GM12878 (cell line): Measurements from ENCODE around the gene SEMA3D. TPM values are rescaled to one million over a fixed set of nuclear protein-coding genes. Genes with fewer than 3 reads are reported as not detected.

Source experiments
- ATAC-seq: fragments of 200-7000 bp; cut with Tn5 transposase; 3 replicates; pipeline ENCODE4 v1.9.1; 2020; ENCODE audit warnings: mild to moderate bottlenecking, moderate library complexity
- BruUV-seq: library from RNA; stranded (reverse); fragments of 400-500 nt; replicated peaks from 2 replicates; lab custom pipeline; 2021; lab: Mats Ljungman, UMichigan
- CTCF ChIA-PET: fragments of 300-600 bp; sonication (Branson Sonifier 250); formaldehyde crosslinking; extraction: SDS; loops from one replicate; lab custom pipeline; 2021; ENCODE audit warnings: inconsistent platforms; lab: Yijun Ruan, JAX
- POLR2A ChIA-PET: fragments of 350-600 bp; formaldehyde crosslinking; extraction: SDS; loops from one replicate; lab custom pipeline; 2021; ENCODE audit warnings: inconsistent platforms; lab: Charles Lee
- RAD21 ChIA-PET: fragments of 300-600 bp; sonication (Branson Sonifier 250); formaldehyde crosslinking; loops from one replicate; lab custom pipeline; 2023; ENCODE audit warnings: antibody characterized with exemption; ENCODE audit not compliant: unreplicated experiment; lab: Charles Lee
- SMC1A ChIA-PET: fragments of 300-600 bp; sonication (Branson Sonifier 250); formaldehyde crosslinking; loops from one replicate; lab custom pipeline; 2023; ENCODE audit not compliant: unreplicated experiment, uncharacterized antibody; lab: Charles Lee
- DNase-seq: peaks from one replicate; pipeline ENCODE4 v3.0.0-alpha.2; 2011; ENCODE audit warnings: low read depth, low spot score
- FAIRE-seq: peaks from 3 replicates; lab custom pipeline; 2011; peaks lifted over from hg19 to GRCh38; lab: Jason Lieb, UNC
- H2AFZ ChIP-seq: 2 replicates; pipeline ENCODE4 v1.6.0; 2011; ENCODE audit warnings: low read depth, low read length, control low read depth; ENCODE audit not compliant: control insufficient read depth
- H3K27ac ChIP-seq: 2 replicates; pipeline ENCODE4 v1.5.1; 2011; ENCODE audit warnings: control low read depth; ENCODE audit not compliant: control insufficient read depth, insufficient read depth
- H3K27me3 ChIP-seq, 2 experiments: replicated peaks in 1 of 2; 2 replicates each; pipeline versions ENCODE4 v1.6.0 to v1.6.1; 2011; ENCODE audit warnings: low read length in 1 of 2; ENCODE audit not compliant: control insufficient read depth in 2 of 2, insufficient read depth in 2 of 2
- H3K36me3 ChIP-seq, 2 experiments: 2 replicates each; pipeline ENCODE4 v1.5.1; 2011; ENCODE audit warnings: low read length in 1 of 2; ENCODE audit not compliant: control insufficient read depth in 2 of 2, insufficient read depth in 2 of 2
- H3K4me1 ChIP-seq: 2 replicates; pipeline ENCODE4 v1.6.1; 2011; ENCODE audit warnings: mild to moderate bottlenecking, low read length, moderate library complexity, mixed read lengths; ENCODE audit not compliant: control insufficient read depth, insufficient read depth
- H3K4me2 ChIP-seq: 2 replicates; pipeline ENCODE4 v1.6.0; 2011; ENCODE audit warnings: control low read depth; ENCODE audit not compliant: control insufficient read depth, insufficient read depth
- H3K4me3 ChIP-seq: fragments of 200-600 bp; sonication (generic); 2 replicates; pipeline ENCODE4 v1.5.1; 2016
- H3K79me2 ChIP-seq: 2 replicates; pipeline ENCODE4 v1.6.0; 2011; ENCODE audit warnings: low read length; ENCODE audit not compliant: control insufficient read depth, insufficient read depth
- H3K9ac ChIP-seq: 2 replicates; pipeline ENCODE4 v1.8.0; 2011; ENCODE audit warnings: low read length, control low read depth, mixed read lengths; ENCODE audit not compliant: control insufficient read depth, insufficient read depth
- H3K9me3 ChIP-seq: replicated peaks from 3 replicates; pipeline ENCODE4 v1.5.1; 2011; ENCODE audit warnings: mild to moderate bottlenecking, low read length; ENCODE audit not compliant: control insufficient read depth, insufficient read depth
- H4K20me1 ChIP-seq: 2 replicates; pipeline ENCODE4 v1.6.0; 2011; ENCODE audit not compliant: control insufficient read depth, insufficient read depth
- ASH2L ChIP-seq: fragments of 300-600, 200-600 bp; sonication (generic); IDR thresholded peaks from 2 replicates; pipeline ENCODE4 v1.6.1; 2017; ENCODE audit warnings: low read depth, mild to moderate bottlenecking, borderline replicate concordance
- DPF2 ChIP-seq: fragments of 450-650 bp; IDR thresholded peaks from 2 replicates; pipeline ENCODE4 v1.6.1; 2017; ENCODE audit warnings: mild to moderate bottlenecking
- FOXK2 ChIP-seq: fragments of 450-650 bp; IDR thresholded peaks from 2 replicates; pipeline ENCODE4 v1.6.1; 2017; ENCODE audit warnings: mild to moderate bottlenecking, moderate library complexity
- HDAC6 ChIP-seq: fragments of 200-600 bp; sonication (generic); IDR thresholded peaks from one replicate; pipeline ENCODE4 v1.8.0; 2017; ENCODE audit warnings: antibody characterized with exemption; ENCODE audit not compliant: unreplicated experiment
- MYB ChIP-seq: fragments of 150-350 bp; IDR thresholded peaks from 2 replicates; pipeline ENCODE4 v1.6.1; 2014; ENCODE audit warnings: mild to moderate bottlenecking, low read depth, low read length, borderline replicate concordance
- WGBS: methylation state at CpG from one replicate; pipeline ENCODE4 v1.1.6; 2016; ENCODE audit warnings: low lambda C conversion rate; ENCODE audit not compliant: insufficient replicate concordance, insufficient coverage; ENCODE audit errors: missing lambda C conversion rate; 5-methylcytosine and 5-hydroxymethylcytosine counted together
- in situ Hi-C: fragments of 300-500 bp; cut with MboI; formaldehyde crosslinking; loops from 9 replicates; pipeline ENCODE4 v1.14.3; 2018; ENCODE audit warnings: mixed read lengths
- intact Hi-C: fragments of 100-400 bp; cut with micrococcal nuclease; formaldehyde crosslinking; loops from one replicate; pipeline ENCODE4 v1.14.2; 2022; ENCODE audit not compliant: unreplicated experiment
- polyA plus RNA-seq, 11 experiments: library from polyadenylated mRNA; depleted of rRNA in 4 of 11; unstranded in 6 of 11; stranded (reverse) in 5 of 11; fragments of >200 nt; fragmentation: Nextera tagmentation in 4 of 11; fragmentation: Illumina TruSeq in 1 of 11; extraction: Ambion mirVana in 4 of 11; extraction: Trizol in 1 of 11; gene quantifications; 1 replicate in 1 of 11; 2 replicates in 10 of 11; pipeline versions ENCODE4 v1.2.1 to v1.2.3, GENCODE V29; 2011 to 2016; ENCODE audit warnings: inconsistent platforms in 2 of 11, missing spikeins in 2 of 11, low read depth in 1 of 11
- total RNA-seq, 4 experiments: library from RNA; depleted of rRNA in 3 of 4; stranded (reverse); fragments of >200 nt in 3 of 4; fragmentation: Illumina TruSeq in 1 of 4; extraction: Trizol in 1 of 4; gene quantifications; 2 replicates each; pipeline versions ENCODE4 v1.2.1 to v1.2.3, GENCODE V29; 2013 to 2021
- TF ChIP-seq, protein P1 (sequence below): fragments of 150-350 bp; IDR thresholded peaks from 2 replicates; pipeline ENCODE4 v1.6.1; 2014; ENCODE audit warnings: mild to moderate bottlenecking, low read depth, low read length
- TF ChIP-seq, protein P2 (sequence below): fragments of 450-650 bp; IDR thresholded peaks from 2 replicates; pipeline ENCODE4 v1.6.1; 2014; ENCODE audit warnings: mild to moderate bottlenecking
- TF ChIP-seq, protein P3 (sequence below): fragments of 450-650 bp; IDR thresholded peaks from 2 replicates; pipeline ENCODE4 v1.6.1; 2017; ENCODE audit warnings: mild to moderate bottlenecking, moderate library complexity

SEMA3D gene
- total and polyA plus RNA-seq, 10 of the 15 experiments (the other 5 are each of a cell fraction or from before 2014, with no cell fraction given), result 0.04 TPM; not detected in 9

DNA sequence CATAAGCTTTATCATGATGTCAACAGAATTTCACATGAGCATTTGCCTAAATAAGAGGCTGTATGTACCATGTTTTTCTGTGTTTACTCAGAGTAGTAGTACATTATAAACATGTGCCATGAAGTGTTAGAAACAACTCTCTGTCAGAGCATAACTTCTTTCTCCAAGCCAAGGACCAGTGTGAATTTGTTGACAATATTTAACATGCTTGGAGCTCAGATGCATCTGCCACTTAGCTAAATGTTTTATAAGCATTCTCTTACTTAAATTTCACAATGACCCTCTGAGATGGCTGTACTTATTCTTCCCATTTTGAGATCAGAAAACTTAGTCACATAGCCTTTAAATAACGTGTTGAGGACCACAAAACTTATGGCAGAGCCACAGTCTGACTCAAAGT, 105.0 kb downstream of the SEMA3D start:
- H3K36me3 ChIP-seq, result no peaks in the 10 kb centered on the region
- 0% methylated on average over 1 of the region's 1 CpG for WGBS
- no peaks in the 10 kb centered on the region for H3K27me3 ChIP-seq
- H3K4me1 ChIP-seq, result no peaks in the 10 kb centered on the region
- H3K4me2 ChIP-seq, result no peak overlapping the region
- H3K4me3 ChIP-seq, result no peak overlapping the region
- in situ Hi-C loops, result no loop called here
- FAIRE-seq (no peak), DNase-seq (no peak), ATAC-seq (no peak)
- no peaks in the 10 kb centered on the region for H3K79me2 ChIP-seq
- ChIA-PET SMC1A (interaction anchor here (0.8 to 1.3 kb wide), 3 partner anchors 12 to 151 kb away, joined by 3 to 4 read pairs (median 3); no protein-coding TSS in a partner anchor), CTCF (interaction anchor here (0.6 kb wide), 1 partner anchor 711 kb away, joined by 3 read pairs; no protein-coding TSS in a partner anchor), RAD21 (no interaction called here), POLR2A (no interaction called here)
- no peak overlapping the region for H2AFZ ChIP-seq
- TF ChIP-seq HDAC6, result no peak
- TF ChIP-seq, protein P1, sequence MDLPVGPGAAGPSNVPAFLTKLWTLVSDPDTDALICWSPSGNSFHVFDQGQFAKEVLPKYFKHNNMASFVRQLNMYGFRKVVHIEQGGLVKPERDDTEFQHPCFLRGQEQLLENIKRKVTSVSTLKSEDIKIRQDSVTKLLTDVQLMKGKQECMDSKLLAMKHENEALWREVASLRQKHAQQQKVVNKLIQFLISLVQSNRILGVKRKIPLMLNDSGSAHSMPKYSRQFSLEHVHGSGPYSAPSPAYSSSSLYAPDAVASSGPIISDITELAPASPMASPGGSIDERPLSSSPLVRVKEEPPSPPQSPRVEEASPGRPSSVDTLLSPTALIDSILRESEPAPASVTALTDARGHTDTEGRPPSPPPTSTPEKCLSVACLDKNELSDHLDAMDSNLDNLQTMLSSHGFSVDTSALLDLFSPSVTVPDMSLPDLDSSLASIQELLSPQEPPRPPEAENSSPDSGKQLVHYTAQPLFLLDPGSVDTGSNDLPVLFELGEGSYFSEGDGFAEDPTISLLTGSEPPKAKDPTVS, result no peak
- no peak for TF ChIP-seq ASH2L
- TF ChIP-seq, protein P2, sequence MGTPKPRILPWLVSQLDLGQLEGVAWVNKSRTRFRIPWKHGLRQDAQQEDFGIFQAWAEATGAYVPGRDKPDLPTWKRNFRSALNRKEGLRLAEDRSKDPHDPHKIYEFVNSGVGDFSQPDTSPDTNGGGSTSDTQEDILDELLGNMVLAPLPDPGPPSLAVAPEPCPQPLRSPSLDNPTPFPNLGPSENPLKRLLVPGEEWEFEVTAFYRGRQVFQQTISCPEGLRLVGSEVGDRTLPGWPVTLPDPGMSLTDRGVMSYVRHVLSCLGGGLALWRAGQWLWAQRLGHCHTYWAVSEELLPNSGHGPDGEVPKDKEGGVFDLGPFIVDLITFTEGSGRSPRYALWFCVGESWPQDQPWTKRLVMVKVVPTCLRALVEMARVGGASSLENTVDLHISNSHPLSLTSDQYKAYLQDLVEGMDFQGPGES, result no peak
- no peak for TF ChIP-seq FOXK2
- no peak for TF ChIP-seq DPF2
- no peak for TF ChIP-seq MYB
- TF ChIP-seq, protein P3, sequence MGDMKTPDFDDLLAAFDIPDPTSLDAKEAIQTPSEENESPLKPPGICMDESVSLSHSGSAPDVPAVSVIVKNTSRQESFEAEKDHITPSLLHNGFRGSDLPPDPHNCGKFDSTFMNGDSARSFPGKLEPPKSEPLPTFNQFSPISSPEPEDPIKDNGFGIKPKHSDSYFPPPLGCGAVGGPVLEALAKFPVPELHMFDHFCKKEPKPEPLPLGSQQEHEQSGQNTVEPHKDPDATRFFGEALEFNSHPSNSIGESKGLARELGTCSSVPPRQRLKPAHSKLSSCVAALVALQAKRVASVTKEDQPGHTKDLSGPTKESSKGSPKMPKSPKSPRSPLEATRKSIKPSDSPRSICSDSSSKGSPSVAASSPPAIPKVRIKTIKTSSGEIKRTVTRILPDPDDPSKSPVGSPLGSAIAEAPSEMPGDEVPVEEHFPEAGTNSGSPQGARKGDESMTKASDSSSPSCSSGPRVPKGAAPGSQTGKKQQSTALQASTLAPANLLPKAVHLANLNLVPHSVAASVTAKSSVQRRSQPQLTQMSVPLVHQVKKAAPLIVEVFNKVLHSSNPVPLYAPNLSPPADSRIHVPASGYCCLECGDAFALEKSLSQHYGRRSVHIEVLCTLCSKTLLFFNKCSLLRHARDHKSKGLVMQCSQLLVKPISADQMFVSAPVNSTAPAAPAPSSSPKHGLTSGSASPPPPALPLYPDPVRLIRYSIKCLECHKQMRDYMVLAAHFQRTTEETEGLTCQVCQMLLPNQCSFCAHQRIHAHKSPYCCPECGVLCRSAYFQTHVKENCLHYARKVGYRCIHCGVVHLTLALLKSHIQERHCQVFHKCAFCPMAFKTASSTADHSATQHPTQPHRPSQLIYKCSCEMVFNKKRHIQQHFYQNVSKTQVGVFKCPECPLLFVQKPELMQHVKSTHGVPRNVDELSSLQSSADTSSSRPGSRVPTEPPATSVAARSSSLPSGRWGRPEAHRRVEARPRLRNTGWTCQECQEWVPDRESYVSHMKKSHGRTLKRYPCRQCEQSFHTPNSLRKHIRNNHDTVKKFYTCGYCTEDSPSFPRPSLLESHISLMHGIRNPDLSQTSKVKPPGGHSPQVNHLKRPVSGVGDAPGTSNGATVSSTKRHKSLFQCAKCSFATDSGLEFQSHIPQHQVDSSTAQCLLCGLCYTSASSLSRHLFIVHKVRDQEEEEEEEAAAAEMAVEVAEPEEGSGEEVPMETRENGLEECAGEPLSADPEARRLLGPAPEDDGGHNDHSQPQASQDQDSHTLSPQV, result no peak
- H3K9ac ChIP-seq, result no peak overlapping the region
- intact Hi-C loops, result no loop called here
- no peaks in the 10 kb centered on the region for H3K9me3 ChIP-seq
- no TSS peak for BruUV-seq
- no peaks in the 10 kb centered on the region for H4K20me1 ChIP-seq
- H3K27ac ChIP-seq, result no peak overlapping the region
